Left renal pelvis (tissue), 4 donors: ENCODE data around the gene MAP4K4. TPM values are rescaled to one million over a fixed set of nuclear protein-coding genes. Genes with fewer than 3 reads are reported as not detected.
"Not testable (repeated sequence)": the region's sequence is repeated elsewhere in the genome, so short reads cannot be mapped to it uniquely, and the experiment has no call there.

ENCODE experiments used
- DNase-seq, 4 donors: peaks; one replicate each; pipeline ENCODE4 v3.0.0-alpha.2; 2013; ENCODE audit warnings: low read depth in 4 of 4, low spot score in 3 of 4
- polyA plus RNA-seq, 4 donors: library from polyadenylated mRNA; unstranded; fragments of 120-200 nt; gene quantifications; one replicate each; pipeline ENCODE4 v1.2.1, GENCODE V29; 2013; ENCODE audit not compliant: insufficient read length in 4 of 4

Gene MAP4K4
- polyA plus RNA-seq, 4 donors, result 73.6 to 94.1 (median 79.8) TPM

- DNase-seq, result no peak
Measured at GRCh38 chr2:101893681-101894381, 196.3 kb downstream of the MAP4K4 start.

- no peak for DNase-seq
Measured at GRCh38 chr2:101895039-101895438, 197.5 kb downstream of the MAP4K4 start.

DNA sequence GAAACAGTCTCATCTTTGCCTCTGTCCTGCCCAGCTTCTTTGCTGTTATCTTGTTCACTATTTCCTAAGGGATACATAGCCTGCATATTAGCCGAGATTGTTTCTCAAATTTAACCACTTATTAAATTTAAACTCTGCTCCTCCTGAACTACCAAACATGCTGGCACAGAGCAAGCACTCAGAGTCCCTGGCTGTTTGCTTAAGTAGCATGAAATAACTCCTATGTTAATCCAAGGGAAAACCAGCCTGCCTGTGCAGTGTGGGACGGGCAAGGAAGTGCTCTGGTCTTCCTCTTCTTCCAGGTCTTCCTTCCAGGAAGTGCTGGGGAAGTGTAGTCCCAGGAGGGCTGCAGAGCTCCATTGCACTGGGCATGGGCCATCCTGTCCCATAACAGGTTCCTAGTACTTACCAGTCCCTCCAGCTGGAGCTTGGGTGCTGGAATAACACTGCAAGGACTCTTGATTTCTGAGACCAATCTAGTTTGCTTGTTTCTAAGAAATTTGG lies 198.4 kb downstream of the MAP4K4 start:
- no peak for DNase-seq

DNA sequence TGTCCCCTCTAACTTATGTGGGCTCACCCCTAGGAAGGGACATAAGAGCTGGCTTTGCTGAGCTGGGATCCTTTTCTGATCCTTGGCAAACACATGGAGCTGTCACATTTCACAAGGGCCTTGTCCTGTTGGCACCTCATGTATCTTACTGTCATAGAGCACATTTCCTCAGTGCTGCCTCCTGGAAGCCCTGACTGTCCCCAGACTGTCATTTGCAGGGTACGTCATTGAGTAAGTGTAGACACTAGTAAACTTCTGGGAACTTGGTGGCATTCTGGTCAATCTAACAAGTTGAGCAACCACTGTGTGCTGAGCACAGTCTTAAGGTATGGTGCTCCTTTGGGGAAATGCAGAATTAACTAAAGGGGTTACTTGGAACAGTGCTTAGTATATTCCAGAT lies 199.8 kb downstream of the MAP4K4 start:
- DNase-seq, result no peak

DNA sequence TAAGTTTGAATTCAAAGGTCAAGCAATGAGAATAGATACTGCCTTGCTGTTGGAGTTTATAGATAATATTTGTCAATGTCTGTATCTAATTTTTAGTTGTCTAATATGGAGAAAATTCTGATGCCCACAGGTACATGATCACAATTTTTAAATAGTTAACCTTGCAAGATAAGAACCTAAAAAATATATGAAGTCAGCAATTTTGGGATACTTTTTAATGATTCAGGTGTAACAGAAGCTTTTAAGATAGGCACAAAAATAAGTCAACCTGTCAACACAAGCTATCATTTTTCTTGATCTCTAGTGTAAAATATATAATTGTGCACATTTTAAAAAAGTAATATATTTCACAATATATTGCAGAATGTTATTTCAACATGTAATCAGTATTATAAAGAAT lies 201.8 kb downstream of the MAP4K4 start:
- no peak for DNase-seq

GRCh38 chr2:101899871-101900270 lies 202.4 kb downstream of the MAP4K4 start:
- no peak for DNase-seq

DNA sequence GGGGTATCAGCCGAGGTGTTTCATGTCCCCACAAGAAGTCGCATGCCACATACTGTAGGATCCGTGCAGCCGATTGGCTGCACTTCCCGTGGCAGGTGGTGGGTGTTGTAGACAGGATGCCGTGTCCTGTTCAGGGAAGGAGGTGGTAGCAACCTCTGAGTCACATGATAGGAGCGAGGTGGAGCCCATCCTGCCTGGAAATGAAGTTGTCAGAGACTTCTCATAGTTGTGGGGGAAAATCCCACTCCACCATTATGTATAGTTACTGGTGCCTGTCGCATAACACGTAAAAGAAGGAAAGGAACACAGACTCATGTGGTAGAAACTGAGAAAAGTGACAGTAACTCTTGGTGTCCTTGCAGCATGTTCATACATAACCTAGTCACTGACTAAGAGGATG lies 202.9 kb downstream of the MAP4K4 start:
- DNase-seq, result no peak

DNA sequence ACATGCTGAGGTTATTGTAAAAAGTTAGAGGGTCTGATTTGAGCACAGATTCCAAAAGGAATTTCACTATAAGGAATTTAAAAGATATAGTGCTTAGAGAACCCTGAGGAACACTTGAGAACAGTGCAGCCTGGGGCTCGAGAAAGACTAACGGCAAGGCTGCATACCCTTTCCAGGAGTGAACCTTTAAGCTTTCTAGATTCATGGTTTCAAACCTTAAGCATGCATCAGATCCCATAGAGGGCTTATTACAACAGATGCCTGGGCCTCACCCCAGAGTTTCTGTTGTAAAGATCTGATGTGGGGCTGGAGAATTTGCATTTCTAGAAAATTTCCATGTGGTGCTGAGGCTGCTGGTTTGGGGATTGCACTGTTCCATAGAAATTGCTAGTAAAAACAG lies 203.7 kb downstream of the MAP4K4 start:
- DNase-seq, result no peak

DNA sequence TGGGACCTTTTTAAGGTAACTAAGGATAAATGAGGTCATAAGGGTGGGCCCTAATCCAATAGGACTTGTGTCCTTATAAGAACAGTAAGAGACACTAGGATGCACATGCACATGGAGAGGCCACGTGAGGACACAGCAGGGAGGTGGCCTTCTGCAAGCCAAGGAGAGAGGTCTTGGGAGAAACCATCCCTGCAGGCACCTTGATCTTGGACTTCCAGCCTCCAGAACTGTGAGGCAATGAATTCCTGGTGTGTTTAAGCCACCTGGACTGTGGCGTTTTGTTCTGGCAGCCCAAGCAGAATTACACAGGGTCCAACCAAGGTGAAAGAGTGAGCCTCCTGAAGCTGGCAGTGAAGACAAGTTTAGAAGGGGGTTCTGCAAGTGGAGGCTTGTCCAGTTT lies 204.7 kb downstream of the MAP4K4 start:
- DNase-seq, result no peak

GRCh38 chr2:101904916-101905315 lies 207.4 kb downstream of the MAP4K4 start:
- no peak for DNase-seq

DNA sequence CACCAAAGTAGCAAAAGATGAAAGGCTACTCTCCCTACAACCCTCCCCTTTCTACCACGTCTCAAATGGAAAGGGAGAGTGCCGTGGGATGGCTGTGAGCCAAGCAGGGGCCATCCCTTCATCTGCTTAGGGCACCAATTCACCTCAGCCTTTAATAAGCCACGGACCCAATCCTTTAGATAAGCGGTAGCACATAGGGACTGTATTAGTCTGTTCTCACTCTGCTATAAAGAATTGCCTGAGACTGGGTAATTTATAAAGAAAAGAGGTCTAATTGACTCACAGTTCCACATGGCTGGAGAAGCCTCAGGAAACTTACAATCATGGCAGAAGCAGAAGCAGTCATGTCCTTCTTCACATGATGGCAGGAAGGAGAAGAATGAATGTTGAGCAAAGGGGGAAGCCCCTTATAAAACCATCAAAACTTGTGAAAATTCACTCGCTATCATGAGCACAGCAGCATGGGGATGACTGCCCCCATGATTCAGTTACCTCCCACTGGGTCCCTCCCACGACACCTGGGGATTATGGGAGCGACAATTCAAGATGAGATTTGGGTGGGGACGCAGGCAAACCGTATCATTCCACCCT lies 208.3 kb downstream of the MAP4K4 start:
- DNase-seq, result no peak

GRCh38 chr2:101909760-101910159 lies 212.3 kb downstream of the MAP4K4 start:
- DNase-seq, result no peak

GRCh38 chr2:101912545-101912944 lies 215.0 kb downstream of the MAP4K4 start:
- no peak for DNase-seq

- no peak for DNase-seq
Measured at GRCh38 chr2:101921319-101921952, 223.9 kb downstream of the MAP4K4 start.

- no peak for DNase-seq
Measured at GRCh38 chr2:101921953-101922325, 224.4 kb downstream of the MAP4K4 start.

DNA sequence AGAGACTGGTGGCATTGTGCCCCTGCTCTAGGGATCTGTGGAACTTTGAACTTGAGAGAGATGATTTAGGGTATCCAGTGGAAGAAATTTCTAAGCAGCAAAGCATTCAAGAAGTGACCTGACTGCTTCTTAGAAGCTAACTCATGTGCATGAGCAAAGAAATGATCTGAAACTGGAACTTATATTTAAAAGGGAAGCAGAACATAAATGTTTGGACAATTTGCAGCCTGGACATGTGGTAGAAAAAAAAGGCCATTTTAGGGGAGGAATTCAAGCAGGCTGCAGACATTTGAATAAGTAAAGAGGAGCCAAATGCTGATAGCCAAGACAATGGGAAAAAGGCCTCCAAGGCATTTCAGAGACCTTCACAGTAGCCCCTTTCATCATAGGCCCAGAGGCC lies 226.8 kb downstream of the MAP4K4 start:
- not testable (repeated sequence) for DNase-seq

DNA sequence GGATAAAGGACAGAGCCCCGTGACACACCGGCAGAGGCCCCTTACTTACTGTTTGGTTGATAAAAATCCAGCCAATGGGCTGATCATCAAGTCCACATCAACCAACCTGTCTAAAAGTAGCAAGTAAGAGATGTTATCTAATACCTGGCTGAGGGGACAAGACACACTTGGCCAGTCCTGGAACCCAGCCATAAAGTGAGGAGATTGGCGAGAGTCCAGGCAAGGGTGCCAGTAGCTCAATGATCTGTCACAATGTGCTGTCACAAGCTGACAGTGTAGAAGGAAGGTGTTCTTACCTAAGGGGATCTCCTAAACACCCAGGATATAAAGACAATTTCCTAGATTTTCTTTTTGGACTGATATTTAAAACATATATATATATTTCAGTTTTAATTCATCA lies 232.5 kb downstream of the MAP4K4 start:
- DNase-seq, result no peak

- DNase-seq, result no peak
Measured at GRCh38 chr2:101930847-101931246, 233.3 kb downstream of the MAP4K4 start.

DNA sequence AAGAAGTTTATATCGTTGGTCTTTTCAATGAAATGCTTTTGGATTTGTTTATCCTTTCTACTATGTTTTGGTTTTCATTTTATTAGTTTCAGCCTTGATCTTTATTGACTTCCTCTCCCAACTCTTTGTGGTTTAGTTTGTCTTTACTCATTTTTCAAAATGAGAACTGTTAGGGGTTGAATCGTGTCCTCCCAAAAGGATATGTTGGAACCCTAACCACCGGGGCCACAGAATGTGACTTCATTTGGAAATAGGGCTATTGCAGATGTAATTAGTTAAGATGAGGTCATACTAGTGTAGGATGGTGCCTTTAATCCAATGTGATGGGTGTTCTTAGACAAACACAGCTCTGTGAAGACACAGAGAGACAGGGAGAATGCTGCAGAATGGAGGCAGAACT lies 233.9 kb downstream of the MAP4K4 start:
- DNase-seq, result no peak

GRCh38 chr2:101935764-101936163 lies 238.3 kb downstream of the MAP4K4 start:
- not testable (repeated sequence) for DNase-seq

DNA sequence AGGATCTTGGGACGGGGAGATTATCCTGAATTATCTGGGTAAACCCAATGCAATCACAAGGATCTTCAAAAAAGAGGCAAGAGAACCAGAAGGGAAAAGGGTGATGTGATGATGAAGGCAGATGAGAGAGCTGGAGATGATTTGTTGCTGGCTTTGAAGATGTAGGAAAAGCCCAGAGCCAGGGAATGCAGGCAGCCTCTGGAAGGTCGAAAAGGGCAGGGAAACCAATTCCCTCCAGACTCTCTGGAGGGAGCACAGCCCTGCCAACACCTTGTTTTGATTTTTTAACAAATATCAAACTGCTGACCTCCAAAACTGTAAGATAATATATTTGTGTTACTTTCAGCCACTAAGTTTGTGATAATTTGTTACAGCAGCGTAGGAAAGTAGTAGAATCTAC lies 245.3 kb downstream of the MAP4K4 start:
- no peak for DNase-seq
